ENCODE data around the gene TRRAP. TPM values are rescaled to one million over a fixed set of nuclear protein-coding genes. Genes with fewer than 3 reads are reported as not detected.

TRRAP gene
- total and polyA plus RNA-seq, 10 donors, result 8.4 to 73.4 (median 57.5) TPM

- no peak for DNase-seq
- Histone ChIP-seq H3K36me3 (peaks cover 7 to 100% (median 94%) of the 10 kb centered on the region in 6 donors), H3K4me1 (no peaks in the 10 kb centered on the region), H3K4me3 (no peak overlapping the region), H3K27ac (no peak overlapping the region), H3K27me3 (replicated peaks in 1 of 7) (no peaks in the 10 kb centered on the region), H3K9me3 (no peaks in the 10 kb centered on the region)
- WGBS, 5 donors, result 84 to 91% (median 87%) methylated on average over 8 of the region's 8 CpGs
- no peak for TF ChIP-seq POLR2AphosphoS5 (IDR thresholded peaks at IDR 0.05)
- TF ChIP-seq POLR2A (IDR thresholded peaks at IDR 0.05), result no peak
- TF ChIP-seq CTCF (IDR thresholded peaks at IDR 0.05 in 8 of 11, conservative IDR thresholded peaks at IDR 0.05 in 3 of 11), result no peak
- intact Hi-C loops (cut with DNase I; ENCODE audit: low total_unique reads), result no loop called here
These were observed 34.7 kb downstream of the TRRAP start for GRCh38 chr7:98913026-98913425.

GRCh38 chr7:98913612-98914011 lies 35.3 kb downstream of the TRRAP start:
- no peaks in the 10 kb centered on the region for H3K4me1 ChIP-seq
- no peaks in the 10 kb centered on the region for H3K27me3 ChIP-seq (replicated peaks in 1 of 7)
- no peak overlapping the region for H3K4me3 ChIP-seq
- no peak overlapping the region for H3K27ac ChIP-seq
- TF ChIP-seq POLR2AphosphoS5 (IDR thresholded peaks at IDR 0.05) (no peak), CTCF (IDR thresholded peaks at IDR 0.05 in 8 of 11, conservative IDR thresholded peaks at IDR 0.05 in 3 of 11) (no peak), POLR2A (IDR thresholded peaks at IDR 0.05) (no peak)
- no peaks in the 10 kb centered on the region for H3K9me3 ChIP-seq
- intact Hi-C loops (cut with DNase I; ENCODE audit: low total_unique reads), result no loop called here
- no peak for DNase-seq
- peaks cover 7 to 100% (median 94%) of the 10 kb centered on the region in 6 donors for H3K36me3 ChIP-seq

DNA sequence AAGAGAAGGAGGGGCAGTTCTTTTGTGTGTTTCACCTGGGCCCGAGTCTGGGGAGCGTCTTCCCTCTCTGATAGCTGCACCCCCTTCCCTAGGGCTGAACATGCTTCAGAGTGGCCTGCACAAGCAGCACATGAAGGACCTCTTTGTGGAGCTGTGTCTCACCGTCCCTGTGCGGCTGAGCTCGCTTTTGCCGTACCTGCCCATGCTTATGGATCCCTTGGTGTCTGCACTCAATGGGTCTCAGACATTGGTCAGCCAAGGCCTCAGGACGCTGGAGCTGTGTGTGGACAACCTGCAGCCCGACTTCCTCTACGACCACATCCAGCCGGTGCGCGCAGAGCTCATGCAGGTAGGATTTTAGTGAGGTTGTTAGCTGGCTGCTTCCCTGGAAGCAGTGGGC lies 39.0 kb downstream of the TRRAP start:
- H3K4me1 ChIP-seq, result no peaks in the 10 kb centered on the region
- H3K27ac ChIP-seq, result no peak overlapping the region
- intact Hi-C loops (cut with DNase I; ENCODE audit: low total_unique reads), result no loop called here
- H3K9me3 ChIP-seq, result no peaks in the 10 kb centered on the region
- no peak overlapping the region for H3K4me3 ChIP-seq
- TF ChIP-seq CTCF (IDR thresholded peaks at IDR 0.05 in 8 of 11, conservative IDR thresholded peaks at IDR 0.05 in 3 of 11) (no peak), POLR2AphosphoS5 (IDR thresholded peaks at IDR 0.05) (peak in 1 of 3 donors; percentile 16)
- no peaks in the 10 kb centered on the region for H3K27me3 ChIP-seq (replicated peaks in 1 of 7)
- DNase-seq, result no peak
- H3K36me3 ChIP-seq, result peaks cover 3 to 100% (median 93%) of the 10 kb centered on the region in 6 donors
- 92 to 99% (median 97%) methylated on average over 10 to 12 of the region's 12 CpGs for WGBS, 5 donors

DNA sequence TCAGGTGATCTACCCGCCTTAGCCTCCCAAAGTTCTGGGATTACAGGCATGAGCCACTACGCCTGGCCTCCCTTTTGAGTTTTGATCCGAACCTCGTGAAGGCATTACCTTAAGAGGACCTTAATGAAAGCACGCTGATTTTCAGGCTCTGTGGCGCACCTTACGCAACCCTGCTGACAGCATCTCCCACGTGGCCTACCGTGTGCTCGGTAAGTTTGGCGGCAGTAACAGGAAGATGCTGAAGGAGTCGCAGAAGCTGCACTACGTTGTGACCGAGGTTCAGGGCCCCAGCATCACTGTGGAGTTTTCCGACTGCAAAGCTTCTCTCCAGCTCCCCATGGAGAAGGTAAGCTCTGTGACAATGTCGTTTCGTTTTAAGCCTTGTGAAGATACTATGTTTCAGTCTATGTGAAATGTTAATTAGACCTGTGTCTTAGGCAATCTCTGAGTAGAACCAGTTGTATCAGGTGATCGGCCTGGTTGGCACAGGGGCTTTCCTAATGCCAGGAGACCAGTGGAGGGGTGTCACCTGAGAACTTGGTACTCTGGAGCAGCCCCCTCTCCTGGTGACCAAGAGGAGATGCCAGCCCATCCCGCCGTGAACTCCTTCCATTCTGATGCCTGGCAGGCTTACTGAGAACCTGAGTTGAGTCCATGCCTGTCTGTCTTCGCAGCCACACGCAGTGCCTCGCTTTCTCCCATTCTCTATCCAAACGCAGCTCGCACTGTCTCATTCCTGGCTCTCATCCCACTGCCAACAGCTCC lies 43.5 kb downstream of the TRRAP start:
- intact Hi-C loops (cut with DNase I; ENCODE audit: low total_unique reads), result no loop called here
- no peaks in the 10 kb centered on the region for H3K4me1 ChIP-seq
- H3K36me3 ChIP-seq, result peaks cover 3 to 100% (median 98%) of the 10 kb centered on the region in 6 donors
- no peaks in the 10 kb centered on the region for H3K27me3 ChIP-seq (replicated peaks in 1 of 7)
- H3K9me3 ChIP-seq, result no peaks in the 10 kb centered on the region
- no peak for DNase-seq
- TF ChIP-seq CTCF (IDR thresholded peaks at IDR 0.05 in 8 of 11, conservative IDR thresholded peaks at IDR 0.05 in 3 of 11) (no peak), POLR2A (IDR thresholded peaks at IDR 0.05) (no peak), POLR2AphosphoS5 (IDR thresholded peaks at IDR 0.05) (no peak)
- H3K4me3 ChIP-seq, result no peak overlapping the region
- 92 to 94% (median 93%) methylated on average over 25 of the region's 25 CpGs for WGBS, 5 donors
- H3K27ac ChIP-seq, result no peak overlapping the region
